ENCODE results near the gene PAK5. TPM values are rescaled to one million over a fixed set of nuclear protein-coding genes. Genes with fewer than 3 reads are reported as not detected.

PAK5 gene
- total and polyA plus RNA-seq, 10 donors: not detected

DNA sequence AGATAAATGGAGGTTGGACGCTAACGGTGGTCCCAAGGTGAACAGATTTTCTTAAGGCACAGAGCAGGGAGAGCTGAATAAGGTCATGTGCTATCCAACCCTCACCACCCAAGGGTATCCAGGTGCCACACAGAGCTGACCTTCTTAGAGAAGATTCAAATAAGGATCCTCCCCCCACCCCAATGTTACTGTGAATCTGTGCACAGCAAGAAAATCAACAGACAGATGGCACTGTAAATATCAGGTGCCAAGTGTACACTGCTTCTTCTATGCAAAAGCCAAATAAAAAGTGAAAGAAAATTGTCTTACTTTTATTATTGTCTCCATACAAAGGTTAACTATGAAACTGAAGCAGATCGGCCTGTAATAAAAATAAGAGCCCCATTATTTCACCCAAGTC is 96.9 kb downstream of the PAK5 start:
- no peak overlapping the region for H3K4me3 ChIP-seq
- H3K4me1 ChIP-seq: no peaks in the 10 kb centered on the region
- H3K27me3 ChIP-seq (replicated peaks in 1 of 7): no peaks in the 10 kb centered on the region
- H3K9me3 ChIP-seq: peaks cover 0 to 18% (median 6%) of the 10 kb centered on the region in 8 donors
- 65 to 83% (median 79%) methylated on average over 3 of the region's 3 CpGs for WGBS, 5 donors
- no peaks in the 10 kb centered on the region for H3K36me3 ChIP-seq
- TF ChIP-seq POLR2A (IDR thresholded peaks at IDR 0.05) (no peak), POLR2AphosphoS5 (IDR thresholded peaks at IDR 0.05) (no peak)
- TF ChIP-seq, protein P1, sequence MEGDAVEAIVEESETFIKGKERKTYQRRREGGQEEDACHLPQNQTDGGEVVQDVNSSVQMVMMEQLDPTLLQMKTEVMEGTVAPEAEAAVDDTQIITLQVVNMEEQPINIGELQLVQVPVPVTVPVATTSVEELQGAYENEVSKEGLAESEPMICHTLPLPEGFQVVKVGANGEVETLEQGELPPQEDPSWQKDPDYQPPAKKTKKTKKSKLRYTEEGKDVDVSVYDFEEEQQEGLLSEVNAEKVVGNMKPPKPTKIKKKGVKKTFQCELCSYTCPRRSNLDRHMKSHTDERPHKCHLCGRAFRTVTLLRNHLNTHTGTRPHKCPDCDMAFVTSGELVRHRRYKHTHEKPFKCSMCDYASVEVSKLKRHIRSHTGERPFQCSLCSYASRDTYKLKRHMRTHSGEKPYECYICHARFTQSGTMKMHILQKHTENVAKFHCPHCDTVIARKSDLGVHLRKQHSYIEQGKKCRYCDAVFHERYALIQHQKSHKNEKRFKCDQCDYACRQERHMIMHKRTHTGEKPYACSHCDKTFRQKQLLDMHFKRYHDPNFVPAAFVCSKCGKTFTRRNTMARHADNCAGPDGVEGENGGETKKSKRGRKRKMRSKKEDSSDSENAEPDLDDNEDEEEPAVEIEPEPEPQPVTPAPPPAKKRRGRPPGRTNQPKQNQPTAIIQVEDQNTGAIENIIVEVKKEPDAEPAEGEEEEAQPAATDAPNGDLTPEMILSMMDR (IDR thresholded peaks at IDR 0.05 in 8 of 11, conservative IDR thresholded peaks at IDR 0.05 in 3 of 11): no peak
- intact Hi-C loops (cut with DNase I; ENCODE audit: low total_unique reads): no loop called here
- no peak for DNase-seq
- no peak overlapping the region for H3K27ac ChIP-seq

DNA sequence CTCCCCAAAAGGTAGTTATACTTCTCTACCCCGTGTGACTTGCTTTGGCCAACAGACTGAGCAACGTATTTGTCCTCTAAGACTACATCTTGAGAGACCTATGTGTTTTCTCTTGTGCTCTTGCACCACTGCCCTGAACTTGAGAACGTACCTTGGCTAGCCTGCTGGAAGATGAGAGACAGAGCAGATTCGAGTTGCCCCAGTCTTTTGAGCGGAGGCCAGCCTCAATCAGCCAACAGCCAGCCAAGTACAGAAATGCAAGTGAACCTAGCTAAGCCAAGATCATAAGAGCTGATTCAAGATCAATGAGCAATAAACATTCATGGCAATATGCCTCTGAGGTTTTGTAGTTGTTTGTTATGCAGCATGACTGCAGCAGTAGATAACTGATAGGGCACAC is 98.4 kb downstream of the PAK5 start:
- intact Hi-C loops (cut with DNase I; ENCODE audit: low total_unique reads): no loop called here
- H3K4me3 ChIP-seq: no peak overlapping the region
- H3K27me3 ChIP-seq (replicated peaks in 1 of 7): no peaks in the 10 kb centered on the region
- 64 to 84% (median 77%) methylated on average over 5 of the region's 5 CpGs for WGBS, 5 donors
- TF ChIP-seq POLR2AphosphoS5 (IDR thresholded peaks at IDR 0.05) (no peak), POLR2A (IDR thresholded peaks at IDR 0.05) (no peak)
- TF ChIP-seq, protein P1 (IDR thresholded peaks at IDR 0.05 in 8 of 11, conservative IDR thresholded peaks at IDR 0.05 in 3 of 11): no peak
- H3K27ac ChIP-seq: no peak overlapping the region
- H3K4me1 ChIP-seq: no peaks in the 10 kb centered on the region
- no peak for DNase-seq
- peaks cover 0 to 25% (median 7%) of the 10 kb centered on the region in 8 donors for H3K9me3 ChIP-seq
- H3K36me3 ChIP-seq: no peaks in the 10 kb centered on the region

DNA sequence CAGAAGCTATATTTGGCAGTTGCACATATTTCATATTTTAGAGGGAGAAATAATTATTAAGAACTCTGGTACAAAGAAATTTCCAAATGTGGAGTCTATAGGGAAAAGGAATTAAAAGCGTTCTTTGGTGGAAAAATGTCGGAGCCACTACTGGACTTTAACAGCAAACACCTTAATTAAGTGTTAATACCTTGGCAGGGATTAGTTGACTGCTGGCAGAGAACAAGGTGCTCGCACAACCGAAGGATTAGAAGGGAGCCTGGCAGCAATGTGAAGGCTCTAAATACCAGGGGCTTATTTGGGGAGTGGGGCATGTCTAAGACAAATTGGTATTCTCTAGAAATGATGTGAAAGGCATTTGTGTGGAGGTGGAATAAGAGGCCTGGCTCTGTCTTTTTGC is 98.9 kb downstream of the PAK5 start:
- Histone ChIP-seq H3K27me3 (replicated peaks in 1 of 7) (no peaks in the 10 kb centered on the region), H3K4me1 (no peaks in the 10 kb centered on the region), H3K9me3 (peaks cover 0 to 25% (median 7%) of the 10 kb centered on the region in 8 donors), H3K27ac (no peak overlapping the region), H3K36me3 (no peaks in the 10 kb centered on the region), H3K4me3 (no peak overlapping the region)
- WGBS, 5 donors: 85 to 92% (median 90%) methylated on average over 4 of the region's 4 CpGs
- DNase-seq: no peak
- no peak for TF ChIP-seq POLR2AphosphoS5 (IDR thresholded peaks at IDR 0.05)
- TF ChIP-seq, protein P1 (IDR thresholded peaks at IDR 0.05 in 8 of 11, conservative IDR thresholded peaks at IDR 0.05 in 3 of 11): no peak
- TF ChIP-seq POLR2A (IDR thresholded peaks at IDR 0.05): no peak
- intact Hi-C loops (cut with DNase I; ENCODE audit: low total_unique reads): no loop called here

DNA sequence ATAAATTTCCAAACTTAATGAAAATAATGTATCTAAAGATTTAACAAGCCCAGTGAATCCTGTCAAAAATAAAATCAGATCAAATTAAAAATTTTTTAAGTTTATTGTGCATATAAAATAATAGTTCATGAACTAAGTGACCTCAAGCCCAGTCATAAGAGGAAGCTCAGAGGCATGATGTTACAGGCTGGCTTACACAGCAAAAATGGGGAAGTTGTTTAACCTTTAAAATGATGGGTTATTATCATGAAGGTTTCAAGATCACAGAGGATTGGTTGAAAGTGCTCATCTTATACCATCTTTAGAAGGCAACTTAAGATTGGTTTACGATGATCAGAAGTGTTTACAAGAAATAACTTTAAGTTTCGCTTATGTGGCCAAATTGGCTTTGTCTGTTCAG is 102.5 kb downstream of the PAK5 start:
- H3K4me1 ChIP-seq: no peaks in the 10 kb centered on the region
- TF ChIP-seq, protein P1 (IDR thresholded peaks at IDR 0.05 in 8 of 11, conservative IDR thresholded peaks at IDR 0.05 in 3 of 11): no peak
- TF ChIP-seq POLR2A (IDR thresholded peaks at IDR 0.05) (no peak), POLR2AphosphoS5 (IDR thresholded peaks at IDR 0.05) (no peak)
- WGBS, 5 donors: 83 to 96% (median 88%) methylated on average over 2 of the region's 2 CpGs

More for the DNA sequence above, 102.5 kb downstream of the PAK5 start:
- Histone ChIP-seq H3K27me3 (replicated peaks in 1 of 7) (no peaks in the 10 kb centered on the region), H3K9me3 (peaks cover 0 to 16% (median 3%) of the 10 kb centered on the region in 8 donors), H3K4me3 (no peak overlapping the region), H3K36me3 (no peaks in the 10 kb centered on the region), H3K27ac (no peak overlapping the region)
- intact Hi-C loops (cut with DNase I; ENCODE audit: low total_unique reads): no loop called here
- DNase-seq: no peak

All from spleen (tissue), 11 donors.